SK-N-SH (cell line): ENCODE measurements around the gene FOXK1. TPM values are rescaled to one million over a fixed set of nuclear protein-coding genes. Genes with fewer than 3 reads are reported as not detected.

Experiments used
- CTCF ChIA-PET: fragments of 300-600, 350-600 bp; formaldehyde crosslinking; extraction: SDS; loops from one replicate; lab custom pipeline; 2021; lab: Yijun Ruan, JAX
- POLR2A ChIA-PET: fragments of 350-600 bp; sonication (Branson Sonifier 250); formaldehyde crosslinking; extraction: SDS; loops from one replicate; lab custom pipeline; 2020; ENCODE audit warnings: antibody characterized with exemption, inconsistent platforms; lab: Yijun Ruan, JAX
- DNase-seq: peaks from one replicate; pipeline ENCODE4 v3.0.0; 2012
- H2AFZ ChIP-seq: fragments of 200-600 bp; sonication (generic); 2 replicates; pipeline ENCODE4 v1.8.1; 2016; ENCODE audit warnings: antibody characterized with exemption, mild to moderate bottlenecking, low read depth
- H3F3A ChIP-seq: fragments of 200-600 bp; sonication (generic); replicated peaks from 2 replicates; pipeline ENCODE3; 2016; ENCODE audit warnings: antibody characterized with exemption, mild to moderate bottlenecking; ENCODE audit not compliant: insufficient read depth
- H3K27ac ChIP-seq, 2 experiments: fragments of 200-500 bp in 1 of 2; fragments of 200-600 bp in 1 of 2; sonication (Bioruptor generic) in 1 of 2; sonication (generic), shearing (Covaris generic) in 1 of 2; 2 replicates each; pipeline versions ENCODE4 v1.5.1 to v1.6.1; 2014 to 2016; ENCODE audit warnings: low read depth in 2 of 2, inconsistent platforms in 1 of 2, low read length in 1 of 2, mild to moderate bottlenecking in 1 of 2, mixed read lengths in 1 of 2
- H3K27me3 ChIP-seq: fragments of 200-600 bp; sonication (generic), shearing (Covaris generic); 2 replicates; pipeline ENCODE4 v1.6.1; 2016; ENCODE audit warnings: mixed run types; ENCODE audit not compliant: insufficient read depth
- H3K36me3 ChIP-seq, 2 experiments: fragments of 200-500 bp in 1 of 2; fragments of 200-600 bp in 1 of 2; sonication (Bioruptor generic) in 1 of 2; sonication (generic) in 1 of 2; replicated peaks in 1 of 2; 2 replicates each; pipeline versions ENCODE3 to v1.5.1; 2014 to 2016; ENCODE audit warnings: low read length in 1 of 2, mild to moderate bottlenecking in 1 of 2; ENCODE audit not compliant: insufficient read depth in 2 of 2, control insufficient read depth in 1 of 2
- H3K4me1 ChIP-seq, 2 experiments: fragments of 200-500 bp in 1 of 2; fragments of 200-600 bp in 1 of 2; sonication (Bioruptor generic) in 1 of 2; sonication (generic), shearing (Covaris generic) in 1 of 2; 2 replicates each; pipeline versions ENCODE4 v1.5.1 to v1.6.1; 2014 to 2016; ENCODE audit warnings: low read depth in 1 of 2, low read length in 1 of 2, mixed run types in 1 of 2; ENCODE audit not compliant: insufficient read depth in 2 of 2, control insufficient read depth in 1 of 2
- H3K4me2 ChIP-seq: fragments of 200-600 bp; sonication (generic), shearing (Covaris generic); 2 replicates; pipeline ENCODE4 v1.6.1; 2017; ENCODE audit warnings: mixed run types
- H3K4me3 ChIP-seq, 2 experiments: fragments of 200-500 bp in 1 of 2; fragments of 200-600 bp in 1 of 2; sonication (Bioruptor generic) in 1 of 2; sonication (generic), shearing (Covaris generic) in 1 of 2; 2 replicates each; pipeline versions ENCODE4 v1.5.1 to v1.8.1; 2014 to 2016; ENCODE audit warnings: low read depth in 2 of 2, inconsistent platforms in 1 of 2, low read length in 1 of 2, mild to moderate bottlenecking in 1 of 2, mixed read lengths in 1 of 2, moderate library complexity in 1 of 2
- H3K79me2 ChIP-seq: fragments of 200-600 bp; sonication (generic); 2 replicates; pipeline ENCODE4 v1.8.1; 2017; ENCODE audit warnings: mild to moderate bottlenecking; ENCODE audit not compliant: insufficient read depth
- H3K9ac ChIP-seq: fragments of 200-600 bp; sonication (generic); 2 replicates; pipeline ENCODE4 v1.6.1; 2017; ENCODE audit warnings: mixed run types
- H3K9me2 ChIP-seq: fragments of 200-600 bp; sonication (generic); 2 replicates; pipeline ENCODE4 v1.6.1; 2017; ENCODE audit warnings: mixed run types
- H3K9me3 ChIP-seq: fragments of 200-600 bp; sonication (generic); 2 replicates; pipeline ENCODE4 v1.6.1; 2017; ENCODE audit warnings: mixed run types, mild to moderate bottlenecking, moderate library complexity
- H4K20me1 ChIP-seq: fragments of 200-600 bp; sonication (generic); 2 replicates; pipeline ENCODE4 v1.6.1; 2017; ENCODE audit warnings: mild to moderate bottlenecking, mixed run types; ENCODE audit not compliant: insufficient read depth
- CHD2 ChIP-seq: fragments of 150-350 bp; IDR thresholded peaks from 2 replicates; pipeline ENCODE4 v1.6.1; 2018; ENCODE audit warnings: low read length; ENCODE audit not compliant: partially characterized antibody
- EP300 ChIP-seq, 2 experiments: IDR thresholded peaks; 2 replicates each; pipeline versions ENCODE4 v1.4.0 to v1.6.1; 2012; ENCODE audit warnings: borderline replicate concordance in 1 of 2, low read depth in 1 of 2, low read length in 1 of 2
- EZH2phosphoT487 ChIP-seq: fragments of 200-600 bp; sonication (generic); IDR thresholded peaks from 2 replicates; pipeline ENCODE4 v1.6.1; 2017; ENCODE audit warnings: low read depth, mixed run types, mild to moderate bottlenecking, antibody characterized with exemption, moderate library complexity, borderline replicate concordance
- FOXJ3 ChIP-seq: sonication (generic); formaldehyde crosslinking; IDR thresholded peaks from 2 replicates; pipeline ENCODE4 v1.5.1; 2020; ENCODE audit warnings: mild to moderate bottlenecking, missing genetic modification reagents
- FOXM1 ChIP-seq: IDR thresholded peaks from 2 replicates; pipeline ENCODE4 v1.4.0; 2012; ENCODE audit warnings: low read depth, mild to moderate bottlenecking
- GATA2 ChIP-seq: sonication (generic); formaldehyde crosslinking; IDR thresholded peaks from 2 replicates; pipeline ENCODE4 v1.5.0; 2020; ENCODE audit warnings: mild to moderate bottlenecking, missing genetic modification reagents
- MAX ChIP-seq: IDR thresholded peaks from 2 replicates; pipeline ENCODE4 v1.4.0; 2012; ENCODE audit warnings: low read depth
- MEF2A ChIP-seq: IDR thresholded peaks from 2 replicates; pipeline ENCODE4 v1.4.0; 2012; ENCODE audit warnings: low read depth, borderline replicate concordance
- MXI1 ChIP-seq: IDR thresholded peaks from 2 replicates; pipeline ENCODE4 v1.6.1; 2012; ENCODE audit warnings: mild to moderate bottlenecking, low read depth, low read length, improper control_type of control experiment
- NRF1 ChIP-seq: IDR thresholded peaks from 2 replicates; pipeline ENCODE4 v1.6.1; 2012; ENCODE audit warnings: low read depth, mild to moderate bottlenecking, low read length
- POLR2AphosphoS5 ChIP-seq: IDR thresholded peaks from 2 replicates; pipeline ENCODE4 v1.6.1; 2012; ENCODE audit warnings: low read depth, low read length
- RAD21 ChIP-seq: IDR thresholded peaks from 2 replicates; pipeline ENCODE4 v1.6.1; 2012; ENCODE audit warnings: mild to moderate bottlenecking, low read length
- RCOR1 ChIP-seq: fragments of 150-350 bp; IDR thresholded peaks from 2 replicates; pipeline ENCODE4 v1.6.1; 2017; ENCODE audit warnings: antibody characterized with exemption, low read length
- RFX5 ChIP-seq: IDR thresholded peaks from 2 replicates; pipeline ENCODE4 v1.6.1; 2012; ENCODE audit warnings: mild to moderate bottlenecking, improper control_type of control experiment, low read length
- SIN3A ChIP-seq: IDR thresholded peaks from 2 replicates; pipeline ENCODE4 v1.6.1; 2012; ENCODE audit warnings: low read depth, mild to moderate bottlenecking, low read length, moderate library complexity, borderline replicate concordance
- TAF1 ChIP-seq: IDR thresholded peaks from 2 replicates; pipeline ENCODE4 v1.6.1; 2012; ENCODE audit warnings: low read depth, mild to moderate bottlenecking, low read length, moderate library complexity, borderline replicate concordance
- TCF12 ChIP-seq: IDR thresholded peaks from 2 replicates; pipeline ENCODE4 v1.4.0; 2012
- TEAD4 ChIP-seq: IDR thresholded peaks from 2 replicates; pipeline ENCODE4 v1.4.0; 2012; ENCODE audit warnings: mild to moderate bottlenecking, borderline replicate concordance; ENCODE audit not compliant: insufficient read depth
- ZBTB33 ChIP-seq: IDR thresholded peaks from 2 replicates; pipeline ENCODE4 v1.4.0; 2012; ENCODE audit warnings: low read depth, borderline replicate concordance
- WGBS: methylation state at CpG from one replicate; pipeline ENCODE4 v1.1.6; 2017; ENCODE audit warnings: low lambda C conversion rate; 5-methylcytosine and 5-hydroxymethylcytosine counted together
- polyA plus RNA-seq, 3 experiments: library from polyadenylated mRNA; depleted of rRNA; stranded (reverse); fragments of >200 nt; gene quantifications; 2 replicates each; pipeline ENCODE4 v1.2.3, GENCODE V29; 2012
- TF ChIP-seq, protein P1 (sequence below): fragments of 150-350 bp; IDR thresholded peaks from 2 replicates; pipeline ENCODE4 v1.6.1; 2016; ENCODE audit warnings: mild to moderate bottlenecking, low read depth, low read length
- TF ChIP-seq, protein P2 (sequence below): IDR thresholded peaks from 2 replicates; pipeline ENCODE4 v1.4.0; 2012; ENCODE audit warnings: low read depth, borderline replicate concordance

FOXK1 gene
- polyA plus RNA-seq, 1 of the 3 experiments (the other 2 are of a cell fraction), result 4.7 TPM

DNA sequence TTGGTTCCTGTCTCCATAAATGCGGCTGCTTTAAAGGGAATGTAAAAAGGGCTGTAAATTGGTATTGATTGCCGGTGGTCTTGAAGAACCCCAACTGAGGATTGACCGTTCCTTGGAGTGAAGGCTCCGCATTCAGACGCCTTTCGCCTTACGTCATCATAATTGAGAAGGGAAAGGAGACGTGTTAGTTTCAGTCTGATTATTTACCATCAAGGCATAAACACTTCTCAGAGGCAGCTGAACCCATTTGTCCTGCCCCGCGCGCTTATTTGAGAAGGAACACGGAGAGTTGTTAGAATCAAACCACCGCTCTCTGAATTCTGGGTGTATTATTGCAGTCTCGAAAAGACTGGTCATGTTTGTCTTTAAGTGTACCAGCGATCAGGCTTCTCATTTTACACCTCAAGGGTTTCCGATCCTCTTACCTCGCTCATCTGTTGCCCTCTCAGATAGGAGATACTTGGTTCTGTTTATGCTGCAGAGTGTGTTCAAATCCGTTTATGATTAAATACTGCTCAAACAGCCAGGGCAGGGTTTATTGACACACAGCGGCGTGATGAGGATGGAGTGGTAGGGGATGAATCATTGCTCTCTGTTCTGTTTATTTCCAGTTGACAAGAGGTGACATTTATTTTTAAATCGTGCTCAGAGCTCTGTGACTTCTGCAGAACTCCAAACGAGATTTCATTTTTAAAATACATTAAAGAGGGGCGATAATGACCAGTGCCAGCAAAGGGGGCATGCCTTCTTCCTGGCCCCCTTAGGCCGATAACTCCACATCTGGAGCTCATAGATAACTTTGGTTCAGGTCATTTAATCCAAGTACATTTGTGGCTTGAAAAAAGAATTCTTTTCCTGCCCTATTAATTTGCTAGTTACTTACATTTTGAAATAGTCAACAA lies 30.4 kb downstream of the FOXK1 start:
- H3K27me3 ChIP-seq, result no peaks in the 10 kb centered on the region
- peaks cover 0 to 2% of the 10 kb centered on the region in 2 experiments; a peak in 1 of 4 replicates for H3K4me1 ChIP-seq
- H3F3A ChIP-seq, result no peaks in the 10 kb centered on the region
- WGBS, result 86% methylated on average over 24 of the region's 24 CpGs
- no peak overlapping the region for H2AFZ ChIP-seq
- peak; percentile 32 for DNase-seq
- H3K36me3 ChIP-seq, result no peaks in the 10 kb centered on the region
- no peaks in the 10 kb centered on the region for H3K9me2 ChIP-seq
- TF ChIP-seq, protein P1, sequence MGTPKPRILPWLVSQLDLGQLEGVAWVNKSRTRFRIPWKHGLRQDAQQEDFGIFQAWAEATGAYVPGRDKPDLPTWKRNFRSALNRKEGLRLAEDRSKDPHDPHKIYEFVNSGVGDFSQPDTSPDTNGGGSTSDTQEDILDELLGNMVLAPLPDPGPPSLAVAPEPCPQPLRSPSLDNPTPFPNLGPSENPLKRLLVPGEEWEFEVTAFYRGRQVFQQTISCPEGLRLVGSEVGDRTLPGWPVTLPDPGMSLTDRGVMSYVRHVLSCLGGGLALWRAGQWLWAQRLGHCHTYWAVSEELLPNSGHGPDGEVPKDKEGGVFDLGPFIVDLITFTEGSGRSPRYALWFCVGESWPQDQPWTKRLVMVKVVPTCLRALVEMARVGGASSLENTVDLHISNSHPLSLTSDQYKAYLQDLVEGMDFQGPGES, result no peak
- TF ChIP-seq SIN3A, result no peak
- TF ChIP-seq TAF1, result no peak
- TF ChIP-seq RAD21, result no peak
- no peak for TF ChIP-seq TEAD4
- TF ChIP-seq CHD2, result no peak
- TF ChIP-seq NRF1, result no peak
- H3K9ac ChIP-seq, result no peak overlapping the region
- ChIA-PET CTCF (interaction anchor here (0.6 to 0.9 kb wide), 3 partner anchors 13 to 1517 kb away, joined by 3 read pairs; no protein-coding TSS in a partner anchor), POLR2A (interaction anchor here (0.6 to 2.2 kb wide), 2 partner anchors 19 to 71 kb away, joined by 3 to 7 read pairs; no protein-coding TSS in a partner anchor)
- no peak overlapping the region for H3K27ac ChIP-seq
- no peak overlapping the region for H3K4me2 ChIP-seq
- peaks cover 49% of the 10 kb centered on the region for H4K20me1 ChIP-seq
- no peaks in the 10 kb centered on the region for H3K9me3 ChIP-seq
- H3K79me2 ChIP-seq, result peaks cover 93% of the 10 kb centered on the region
- no peak overlapping the region for H3K4me3 ChIP-seq

DNA sequence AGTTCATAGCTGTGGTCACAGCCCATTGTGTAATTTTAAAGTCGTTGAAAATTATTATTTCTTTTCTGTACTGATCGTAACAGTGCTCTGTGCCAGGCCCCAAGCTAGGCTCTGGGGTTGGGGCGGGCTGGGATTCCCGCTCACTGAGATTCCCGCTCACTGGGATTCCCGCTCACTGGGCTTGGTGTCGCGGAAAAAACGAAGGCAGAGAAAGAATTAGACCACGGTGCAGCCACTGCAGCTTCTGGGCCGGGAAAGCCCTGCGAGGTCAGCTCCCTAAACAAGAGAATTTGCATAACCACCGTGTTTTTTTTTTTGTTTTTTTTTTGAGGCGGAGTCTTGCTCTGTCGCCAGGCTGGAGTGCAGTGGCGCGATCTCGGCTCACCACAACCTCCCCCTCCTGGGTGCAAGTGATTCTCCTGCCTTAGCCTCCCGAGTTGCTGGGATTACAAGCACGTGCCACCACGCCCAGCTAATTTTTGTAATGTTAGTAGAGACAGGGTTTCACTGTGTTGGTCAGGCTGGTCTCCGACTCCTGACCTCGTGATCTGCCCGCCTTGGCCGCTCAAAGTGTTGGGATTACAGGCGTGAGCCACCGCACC lies 31.2 kb downstream of the FOXK1 start:
- Histone ChIP-seq H3K27ac (no peak overlapping the region), H3K4me3 (no peak overlapping the region), H3K27me3 (no peaks in the 10 kb centered on the region), H3K9me3 (no peaks in the 10 kb centered on the region), H3K4me2 (no peak overlapping the region), H4K20me1 (peaks cover 53% of the 10 kb centered on the region), H3K79me2 (peaks cover 86% of the 10 kb centered on the region), H2AFZ (no peak overlapping the region), H3K9ac (no peak overlapping the region), H3K36me3 (no peaks in the 10 kb centered on the region), H3K9me2 (no peaks in the 10 kb centered on the region), H3F3A (no peaks in the 10 kb centered on the region), H3K4me1 (peaks cover 0 to 2% of the 10 kb centered on the region in 2 experiments; a peak in 1 of 4 replicates)
- ChIA-PET CTCF (interaction anchor here (0.6 to 0.9 kb wide), 4 partner anchors 13 to 1517 kb away, joined by 3 read pairs; no protein-coding TSS in a partner anchor), POLR2A (interaction anchor here (0.6 to 2.2 kb wide), 2 partner anchors 20 to 72 kb away, joined by 3 to 7 read pairs; no protein-coding TSS in a partner anchor)
- no peak for DNase-seq
- 92% methylated on average over 27 of the region's 27 CpGs for WGBS
- TF ChIP-seq CHD2, result no peak
- no peak for TF ChIP-seq TEAD4
- no peak for TF ChIP-seq FOXJ3 (CRISPR knock-in tag)
- TF ChIP-seq MEF2A, result no peak
- TF ChIP-seq RCOR1, result no peak
- no peak for TF ChIP-seq GATA2
- TF ChIP-seq ZBTB33, result no peak
- TF ChIP-seq EP300 (IDR thresholded peaks at IDR 0.05; ENCODE audit: borderline replicate concordance in 1 of 2, low read depth in 1 of 2, low read length in 1 of 2), result no peak
- no peak for TF ChIP-seq MXI1
- no peak for TF ChIP-seq TCF12
- no peak for TF ChIP-seq EZH2phosphoT487
- TF ChIP-seq FOXM1, result no peak
- TF ChIP-seq MAX, result no peak
- TF ChIP-seq, protein P2, sequence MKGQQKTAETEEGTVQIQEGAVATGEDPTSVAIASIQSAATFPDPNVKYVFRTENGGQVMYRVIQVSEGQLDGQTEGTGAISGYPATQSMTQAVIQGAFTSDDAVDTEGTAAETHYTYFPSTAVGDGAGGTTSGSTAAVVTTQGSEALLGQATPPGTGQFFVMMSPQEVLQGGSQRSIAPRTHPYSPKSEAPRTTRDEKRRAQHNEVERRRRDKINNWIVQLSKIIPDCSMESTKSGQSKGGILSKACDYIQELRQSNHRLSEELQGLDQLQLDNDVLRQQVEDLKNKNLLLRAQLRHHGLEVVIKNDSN, result no peak
- TF ChIP-seq POLR2AphosphoS5, result no peak
- TF ChIP-seq RFX5, result no peak
